Upper lobe of right lung (tissue), 1 donor: ENCODE measurements around the gene FCRL5. TPM values are rescaled to one million over a fixed set of nuclear protein-coding genes. Genes with fewer than 3 reads are reported as not detected.

Source experiments
- ATAC-seq: fragments of 200-7000 bp; cut with Tn5 transposase; one replicate; pipeline ENCODE4 v1.9.1; 2020; ENCODE audit warnings: mild to moderate bottlenecking, moderate library complexity
- DNase-seq: peaks from one replicate; pipeline ENCODE4 v3.0.0-alpha.2; 2020
- H3K27ac ChIP-seq: fragments of 200-600 bp; one replicate; pipeline ENCODE4 v1.8.0; 2022
- H3K27me3 ChIP-seq: fragments of 200-600 bp; one replicate; pipeline ENCODE4 v1.8.0; 2022; ENCODE audit warnings: mild to moderate bottlenecking
- H3K36me3 ChIP-seq: fragments of 200-600 bp; one replicate; pipeline ENCODE4 v1.8.0; 2022
- H3K4me1 ChIP-seq: fragments of 200-600 bp; one replicate; pipeline ENCODE4 v1.8.0; 2022
- H3K4me3 ChIP-seq: fragments of 200-600 bp; one replicate; pipeline ENCODE4 v1.8.0; 2022; ENCODE audit warnings: mild to moderate bottlenecking
- H3K9me3 ChIP-seq: fragments of 200-600 bp; one replicate; pipeline ENCODE4 v1.8.0; 2022
- CTCF ChIP-seq: fragments of 200-600 bp; IDR thresholded peaks from one replicate; pipeline ENCODE4 v1.8.0; 2022; ENCODE audit warnings: antibody characterized with exemption
- intact Hi-C: fragments of 100-400 bp; cut with DNase I; formaldehyde crosslinking; loops from one replicate; pipeline ENCODE4 v1.11.0; 2022
- long read RNA-seq: library from polyadenylated mRNA; unstranded; transcript quantifications from one replicate; pipeline ENCODE4 v2.0.0, GENCODE V29; 2021
- total RNA-seq: library from RNA; stranded (reverse); fragmentation: NEBNext Ultra II Directional; extraction: Animal tissue kit (Norgen Biotek cat#: 25700); gene quantifications from one replicate; pipeline ENCODE4 v1.2.1, GENCODE V29; 2021
- donor health status: DM: no; HTN: yes; CAD: no; lungs with severe emphysema.

The FCRL5 gene
- total RNA-seq = 0.93 TPM
- long read RNA-seq, partial matches to known transcripts = 1 of 1 reads
- long read RNA-seq, other reads (novel, unspliced or antisense) = 0 of 1 reads

DNA sequence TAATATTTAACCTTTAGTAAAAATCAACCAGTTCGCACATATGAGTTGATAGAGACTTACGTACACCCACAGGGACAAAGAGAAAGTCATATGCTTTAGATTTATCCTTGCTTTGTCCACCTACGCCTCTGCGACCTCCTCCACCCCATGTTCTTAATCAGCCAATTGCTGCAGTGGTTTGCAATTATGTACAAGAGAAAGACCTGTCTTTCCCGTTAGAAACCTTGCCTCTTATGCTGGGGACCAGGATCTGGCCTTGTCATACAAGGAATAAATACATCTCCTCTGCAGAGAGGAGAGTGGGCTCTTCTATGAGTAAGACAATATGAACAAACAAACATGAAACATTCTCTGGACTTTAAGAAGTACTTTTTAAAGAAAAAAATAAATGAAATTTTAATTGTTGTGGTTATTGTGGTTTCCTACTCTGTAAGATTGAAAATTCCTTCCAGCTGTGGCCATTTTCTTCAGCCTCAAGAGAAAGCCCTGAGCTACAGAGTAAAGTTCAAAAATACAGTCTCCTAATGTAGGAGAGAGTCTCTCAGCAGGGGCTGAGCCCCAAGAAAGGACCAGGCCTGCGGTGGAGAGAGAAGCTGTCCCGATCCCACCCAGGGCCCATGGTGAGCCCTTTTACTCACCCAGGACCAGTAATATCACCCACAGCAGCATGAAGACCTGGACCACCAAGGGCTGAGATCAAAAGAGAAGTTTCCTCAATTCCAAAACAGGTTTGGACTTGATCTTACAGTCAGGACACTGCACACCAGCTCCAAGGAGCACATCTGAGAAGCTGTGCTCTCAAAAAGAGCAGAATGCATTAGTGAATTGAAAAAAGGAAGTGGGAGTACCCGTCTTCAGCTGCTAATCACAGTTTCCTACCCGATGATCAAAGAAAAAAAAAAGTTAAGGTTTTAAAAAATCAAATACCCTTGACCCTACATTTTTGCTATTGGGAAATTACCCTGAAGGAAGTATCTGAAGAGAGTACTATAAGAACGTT, at the start of gene FCRL5:
FCRL5 (minus strand) TSS at position 822 of the 1,000 bp plus-strand sequence; CDS start at position 669, 153 bp downstream.
- no peak for ATAC-seq
- no peak for TF ChIP-seq CTCF
- H3K9me3 ChIP-seq = no peaks in the 10 kb centered on the region
- H3K36me3 ChIP-seq = no peaks in the 10 kb centered on the region
- DNase-seq = no peak
- intact Hi-C loops = no loop called here
- no peak within 1 kb of the TSS for H3K27ac ChIP-seq
- no peaks in the 10 kb centered on the region for H3K4me1 ChIP-seq
- H3K4me3 ChIP-seq = no peak within 1 kb of the TSS
- no peaks in the 10 kb centered on the region for H3K27me3 ChIP-seq

DNA sequence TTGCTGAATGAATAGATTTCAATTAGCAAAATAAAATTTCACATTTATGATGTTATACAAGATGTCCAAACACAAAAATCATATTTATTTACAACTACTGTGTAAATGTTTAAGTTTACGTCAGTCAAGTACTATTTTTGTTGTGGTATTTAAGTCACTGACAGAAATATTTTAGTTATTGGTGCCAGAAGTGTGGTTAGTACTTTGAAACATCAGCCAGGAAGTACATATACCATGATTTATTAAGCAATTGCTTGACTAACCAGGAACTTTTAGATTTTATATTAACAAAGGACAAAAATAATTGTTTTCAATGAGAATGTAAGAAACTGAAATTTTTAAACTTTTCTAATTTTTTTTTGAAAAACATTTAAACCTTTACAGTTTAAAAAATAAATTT, 47.9 kb upstream of the FCRL5 start:
- no peak overlapping the region for H3K27ac ChIP-seq
- H3K9me3 ChIP-seq = no peaks in the 10 kb centered on the region
- no peaks in the 10 kb centered on the region for H3K36me3 ChIP-seq
- ATAC-seq = no peak
- peaks cover 17% of the 10 kb centered on the region for H3K27me3 ChIP-seq
- intact Hi-C loops = no loop called here
- no peak for DNase-seq
- no peaks in the 10 kb centered on the region for H3K4me1 ChIP-seq
- H3K4me3 ChIP-seq = no peak overlapping the region
- TF ChIP-seq CTCF = no peak

- Histone ChIP-seq H3K4me3 (no peak within 1 kb of the TSS), H3K36me3 (no peaks in the 10 kb centered on the region), H3K27me3 (peaks cover 12% of the 10 kb centered on the region), H3K27ac (no peak within 1 kb of the TSS), H3K9me3 (no peaks in the 10 kb centered on the region), H3K4me1 (no peaks in the 10 kb centered on the region)
- TF ChIP-seq CTCF = no peak
- DNase-seq (no peak), ATAC-seq (no peak)
- intact Hi-C loops = no loop called here
These were observed 45.8 kb upstream of the FCRL5 start, which contains the start of gene FCRL4 for GRCh38 chr1:157597959-157598667. Gene FCRL4, minus strand, starts transcription at chr1:157598085. Its CDS starts 141 bp downstream, at chr1:157597944.

DNA sequence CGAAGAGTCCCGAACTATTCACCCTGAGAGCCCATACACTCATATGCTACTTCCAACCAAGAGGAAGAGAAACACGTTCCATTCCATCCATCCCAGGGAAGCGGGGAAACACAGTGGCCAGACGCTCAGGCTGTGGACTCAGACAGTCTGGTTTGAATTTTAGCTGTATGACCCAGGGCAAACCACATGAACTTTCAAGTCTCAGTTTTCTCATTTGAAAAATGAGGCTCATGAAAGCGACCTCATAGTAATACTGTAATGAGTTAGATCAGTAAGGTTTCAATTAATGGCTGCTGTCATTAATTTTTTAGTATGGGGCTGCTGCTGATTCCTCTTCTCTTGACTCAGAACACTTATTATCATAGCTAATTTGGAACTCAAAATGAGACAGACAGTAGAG, 44.1 kb upstream of the FCRL5 start:
- H3K9me3 ChIP-seq = no peaks in the 10 kb centered on the region
- no peak for DNase-seq
- intact Hi-C loops = no loop called here

More for the DNA sequence above, 44.1 kb upstream of the FCRL5 start:
- no peak for TF ChIP-seq CTCF
- no peaks in the 10 kb centered on the region for H3K36me3 ChIP-seq
- no peak for ATAC-seq
- H3K27ac ChIP-seq = no peak overlapping the region
- H3K4me1 ChIP-seq = no peaks in the 10 kb centered on the region
- H3K27me3 ChIP-seq = peaks cover 5% of the 10 kb centered on the region
- no peak overlapping the region for H3K4me3 ChIP-seq
